ENCODE data around the gene CTAGE6.
"Not testable (repeated sequence)": the region's sequence is repeated elsewhere in the genome, so short reads cannot be mapped to it uniquely, and the experiment has no call there.

The CTAGE6 gene

DNA sequence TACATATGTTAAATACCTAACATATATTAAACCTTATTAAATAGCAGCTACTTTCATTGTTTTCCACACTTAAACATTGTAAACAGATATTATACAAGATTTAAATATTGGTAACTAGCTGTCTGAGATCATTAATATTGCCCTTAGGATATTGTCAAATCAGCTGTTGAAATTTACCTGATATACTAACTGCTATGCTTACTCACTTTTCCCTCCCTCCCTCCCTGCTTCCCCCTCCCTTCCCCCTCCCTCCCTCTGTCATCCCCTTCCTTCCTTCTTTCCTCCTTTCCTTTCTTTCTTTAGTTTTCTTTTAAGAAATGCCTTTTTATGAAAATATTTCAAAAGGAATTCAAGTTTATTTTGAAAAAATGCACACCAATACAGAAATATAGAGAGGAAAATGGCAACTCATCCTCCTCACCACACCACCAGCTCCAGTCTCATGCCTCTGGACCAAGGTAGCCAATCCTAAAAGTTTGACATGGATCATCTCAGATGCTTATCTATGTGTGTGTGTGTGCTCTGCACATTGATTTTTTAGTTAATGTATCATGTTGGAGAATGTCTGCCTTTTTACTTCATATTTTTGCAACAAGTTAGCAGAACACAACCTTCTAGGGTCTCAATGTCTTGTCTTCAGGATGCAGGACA, 41.8 kb downstream of the CTAGE6 start:
- not testable (repeated sequence) for DNase-seq

DNA sequence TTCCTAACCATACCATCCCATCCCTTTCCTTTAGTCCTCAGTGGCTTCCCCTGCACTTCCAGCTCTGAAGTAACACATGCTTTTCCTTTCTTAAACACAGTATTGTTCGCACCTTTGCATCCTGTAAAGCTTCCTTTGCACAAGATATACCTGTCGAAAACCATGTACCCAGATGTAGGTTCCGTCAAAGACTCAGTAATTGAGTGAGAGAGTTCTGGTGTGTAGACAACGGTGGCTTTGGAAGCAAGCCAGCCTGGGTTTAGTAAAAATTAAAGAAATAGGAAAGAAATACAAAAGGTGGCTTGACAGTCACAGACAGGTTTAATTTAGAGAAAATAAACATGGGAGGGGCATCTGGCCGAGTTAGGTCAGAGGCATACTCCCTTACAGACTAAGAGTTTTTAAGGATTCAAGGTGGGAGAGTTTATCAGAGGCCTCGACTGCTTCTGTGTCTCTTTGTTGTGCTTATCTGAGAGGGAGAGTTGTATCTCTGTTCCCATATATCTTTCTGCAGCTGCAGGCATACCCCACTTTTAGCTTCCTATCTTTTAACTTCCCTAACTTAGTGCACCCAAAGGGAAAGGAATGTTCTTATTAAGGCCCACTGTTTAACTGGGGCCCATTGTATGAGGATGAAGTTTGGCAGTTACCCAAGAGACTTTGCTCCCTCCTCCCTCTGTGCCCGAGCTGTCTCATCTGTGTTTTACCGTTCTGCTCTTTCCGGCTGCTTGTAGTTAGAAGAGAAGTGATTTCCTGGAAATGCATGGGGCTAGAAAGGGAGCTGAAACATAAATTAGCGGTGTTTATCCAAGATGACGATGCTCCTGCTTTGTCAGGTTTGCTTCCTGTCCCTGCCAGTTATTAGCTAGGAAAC, 42.7 kb downstream of the CTAGE6 start:
- DNase-seq: not testable (repeated sequence)

DNA sequence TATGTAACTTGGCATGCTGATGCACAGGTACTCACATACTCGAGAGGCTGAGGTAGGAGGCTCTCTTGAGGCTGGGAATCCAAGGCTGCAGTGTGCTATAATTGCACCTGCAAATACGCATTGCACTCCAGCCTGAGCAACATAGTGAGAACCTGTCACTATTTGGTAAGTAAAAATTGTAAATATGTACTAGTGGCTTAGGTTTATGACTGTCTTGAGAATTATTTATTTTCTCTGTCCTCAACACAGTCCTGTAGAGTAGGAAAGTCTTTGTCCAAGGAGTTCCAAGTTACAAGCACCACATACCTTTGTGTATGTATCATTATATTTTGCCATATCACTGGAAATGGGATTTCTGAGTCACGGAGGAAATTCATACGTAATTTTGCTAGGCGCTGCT, 45.1 kb downstream of the CTAGE6 start:
- not testable (repeated sequence) for DNase-seq

- not testable (repeated sequence) for DNase-seq
These were observed 45.7 kb downstream of the CTAGE6 start for GRCh38 chr7:143711727-143712324.

GRCh38 chr7:143709895-143710294, 47.6 kb downstream of the CTAGE6 start:
- DNase-seq: not testable (repeated sequence)

Data from NCI-H82 (cell line).